ENCODE measurements around the gene GPR107.
A peak's percentile ranks its signal among the peaks of the same experiment; 100 is the strongest.

The GPR107 gene

DNA sequence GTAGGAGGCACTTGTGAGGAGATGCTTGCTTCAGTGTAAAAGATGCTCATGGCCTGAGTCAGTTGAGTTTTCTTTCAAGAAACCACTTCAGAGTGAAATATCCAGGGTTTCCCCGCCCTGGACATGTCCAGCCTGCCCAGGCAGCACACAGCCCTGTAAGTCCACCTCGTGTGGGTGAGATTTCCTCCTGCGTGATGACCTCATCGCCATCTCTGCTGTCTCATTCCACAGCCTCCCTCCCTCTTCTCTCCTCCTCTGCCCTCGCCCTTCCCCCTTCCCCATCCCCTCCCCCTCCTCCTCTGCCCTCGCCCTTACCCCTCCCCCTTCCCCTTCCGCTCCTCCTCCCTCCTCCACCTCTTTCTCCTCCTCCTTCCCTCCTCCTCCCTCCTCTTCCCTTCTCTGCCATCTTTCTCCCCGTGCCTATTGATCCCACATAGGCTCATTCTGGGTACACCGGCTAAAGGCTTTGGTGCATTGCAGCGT is 84.5 kb downstream of the GPR107 start:
- H3K27ac ChIP-seq, result peak overlapping the region; percentile 61

DNA sequence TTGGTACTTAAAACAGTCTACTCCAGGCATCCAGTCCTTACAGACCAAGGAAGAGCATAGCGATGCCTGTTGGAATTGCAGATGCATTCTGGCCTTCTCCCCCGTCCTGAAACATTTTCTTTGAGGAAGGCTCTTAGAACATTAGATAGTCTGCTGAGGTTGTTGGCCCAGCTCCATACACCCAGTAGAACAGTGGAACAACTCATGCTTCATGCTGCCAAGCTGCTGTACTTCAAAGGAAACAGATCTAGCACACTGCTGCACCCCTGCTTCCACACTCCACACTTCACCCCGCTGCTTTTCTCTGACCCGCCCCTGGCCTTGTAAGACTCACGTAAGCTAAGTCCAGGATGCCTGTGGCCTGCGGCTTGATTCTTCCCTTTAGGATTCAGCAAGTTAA is 85.1 kb downstream of the GPR107 start:
- H3K9me3 ChIP-seq (ENCODE audit: severe bottlenecking), result no peaks in the 10 kb centered on the region
- H3K27ac ChIP-seq, result no peak overlapping the region; the same call in 1 of the 2 replicates
- peak; percentile 43 for DNase-seq
- TF ChIP-seq, protein P1, sequence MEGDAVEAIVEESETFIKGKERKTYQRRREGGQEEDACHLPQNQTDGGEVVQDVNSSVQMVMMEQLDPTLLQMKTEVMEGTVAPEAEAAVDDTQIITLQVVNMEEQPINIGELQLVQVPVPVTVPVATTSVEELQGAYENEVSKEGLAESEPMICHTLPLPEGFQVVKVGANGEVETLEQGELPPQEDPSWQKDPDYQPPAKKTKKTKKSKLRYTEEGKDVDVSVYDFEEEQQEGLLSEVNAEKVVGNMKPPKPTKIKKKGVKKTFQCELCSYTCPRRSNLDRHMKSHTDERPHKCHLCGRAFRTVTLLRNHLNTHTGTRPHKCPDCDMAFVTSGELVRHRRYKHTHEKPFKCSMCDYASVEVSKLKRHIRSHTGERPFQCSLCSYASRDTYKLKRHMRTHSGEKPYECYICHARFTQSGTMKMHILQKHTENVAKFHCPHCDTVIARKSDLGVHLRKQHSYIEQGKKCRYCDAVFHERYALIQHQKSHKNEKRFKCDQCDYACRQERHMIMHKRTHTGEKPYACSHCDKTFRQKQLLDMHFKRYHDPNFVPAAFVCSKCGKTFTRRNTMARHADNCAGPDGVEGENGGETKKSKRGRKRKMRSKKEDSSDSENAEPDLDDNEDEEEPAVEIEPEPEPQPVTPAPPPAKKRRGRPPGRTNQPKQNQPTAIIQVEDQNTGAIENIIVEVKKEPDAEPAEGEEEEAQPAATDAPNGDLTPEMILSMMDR (IDR thresholded peaks at IDR 0.05; ENCODE audit: low read depth, low read length), result no peak
- no peak overlapping the region for H3K4me3 ChIP-seq (ENCODE audit: low read depth, low read length)
- peaks cover 7% of the 10 kb centered on the region; the same call in 1 of the 2 replicates for H3K36me3 ChIP-seq
- no peaks in the 10 kb centered on the region for H3K27me3 ChIP-seq (ENCODE audit: insufficient read depth, low read depth, severe bottlenecking)

More for the DNA sequence above, 84.5 kb downstream of the GPR107 start:
- peaks cover 7% of the 10 kb centered on the region; the same call in 1 of the 2 replicates for H3K36me3 ChIP-seq
- no peaks in the 10 kb centered on the region for H3K27me3 ChIP-seq (ENCODE audit: insufficient read depth, low read depth, severe bottlenecking)
- no peaks in the 10 kb centered on the region for H3K9me3 ChIP-seq (ENCODE audit: severe bottlenecking)
- no peak overlapping the region for H3K4me3 ChIP-seq (ENCODE audit: low read depth, low read length)
- TF ChIP-seq, protein P1 (IDR thresholded peaks at IDR 0.05; ENCODE audit: low read depth, low read length), result no peak
- peak; percentile 75 for DNase-seq

GRCh38 chr9:130139251-130139650 is 85.5 kb downstream of the GPR107 start:
- H3K36me3 ChIP-seq, result peaks cover 7% of the 10 kb centered on the region; the same call in 1 of the 2 replicates
- no peak overlapping the region; the same call in 1 of the 2 replicates for H3K27ac ChIP-seq
- no peaks in the 10 kb centered on the region for H3K27me3 ChIP-seq (ENCODE audit: insufficient read depth, low read depth, severe bottlenecking)
- no peak for DNase-seq
- no peaks in the 10 kb centered on the region for H3K9me3 ChIP-seq (ENCODE audit: severe bottlenecking)
- no peak overlapping the region for H3K4me3 ChIP-seq (ENCODE audit: low read depth, low read length)
- TF ChIP-seq, protein P1 (IDR thresholded peaks at IDR 0.05; ENCODE audit: low read depth, low read length), result no peak

GRCh38 chr9:130140706-130141105 is 87.0 kb downstream of the GPR107 start:
- no peak for DNase-seq
- Histone ChIP-seq H3K4me3 (ENCODE audit: low read depth, low read length) (no peak overlapping the region), H3K27me3 (ENCODE audit: insufficient read depth, low read depth, severe bottlenecking) (no peaks in the 10 kb centered on the region), H3K36me3 (peaks cover 7% of the 10 kb centered on the region; the same call in 1 of the 2 replicates), H3K27ac (no peak overlapping the region), H3K9me3 (ENCODE audit: severe bottlenecking) (no peaks in the 10 kb centered on the region)
- TF ChIP-seq, protein P1 (IDR thresholded peaks at IDR 0.05; ENCODE audit: low read depth, low read length), result no peak

DNA sequence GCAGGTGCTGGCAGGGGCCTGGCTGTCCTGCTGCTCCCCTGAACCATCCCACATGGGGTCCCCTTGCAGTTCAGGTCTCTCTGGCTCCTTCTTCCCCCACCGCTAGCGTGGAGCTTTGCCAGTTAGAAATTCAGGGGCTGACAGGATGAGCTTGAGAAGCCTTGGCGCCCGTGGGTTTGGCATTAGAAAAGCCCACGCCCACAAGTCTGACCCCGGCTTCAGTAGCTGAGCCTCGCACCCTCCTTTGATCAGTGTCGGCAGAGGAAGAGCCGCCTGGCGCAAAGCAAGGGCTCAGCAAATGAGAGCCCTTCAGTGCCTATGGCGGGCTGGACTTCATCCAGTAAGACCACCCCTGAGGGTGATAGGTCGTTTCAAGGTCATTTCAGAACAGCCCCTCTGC is 88.3 kb downstream of the GPR107 start:
- DNase-seq, result no peak
- Histone ChIP-seq H3K27ac (no peak overlapping the region), H3K27me3 (ENCODE audit: insufficient read depth, low read depth, severe bottlenecking) (no peaks in the 10 kb centered on the region), H3K4me3 (ENCODE audit: low read depth, low read length) (no peak overlapping the region), H3K9me3 (ENCODE audit: severe bottlenecking) (no peaks in the 10 kb centered on the region), H3K36me3 (peaks cover 2% of the 10 kb centered on the region; the same call in 1 of the 2 replicates)
- TF ChIP-seq, protein P1 (IDR thresholded peaks at IDR 0.05; ENCODE audit: low read depth, low read length), result no peak

DNA sequence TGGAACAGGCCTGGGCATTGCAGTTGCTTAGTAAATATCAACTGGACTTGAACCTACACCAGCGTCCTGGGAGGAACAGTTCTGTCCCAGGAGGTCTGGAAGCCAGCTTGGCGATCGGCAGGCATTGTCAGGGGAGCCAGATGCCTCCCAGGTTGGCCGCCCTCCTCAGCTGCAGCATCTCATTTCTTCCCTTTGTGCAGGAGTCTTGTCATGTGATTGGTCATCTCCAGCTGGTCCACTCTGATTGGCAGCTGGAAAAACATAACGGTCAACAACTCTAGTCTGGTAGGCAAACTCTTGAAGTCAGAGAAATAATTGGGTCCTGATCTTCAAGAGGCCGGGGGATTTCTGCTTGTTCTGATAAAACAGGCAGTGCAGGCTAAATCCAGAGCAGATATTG is 88.9 kb downstream of the GPR107 start:
- TF ChIP-seq, protein P1 (IDR thresholded peaks at IDR 0.05; ENCODE audit: low read depth, low read length), result no peak
- no peak overlapping the region for H3K27ac ChIP-seq
- H3K27me3 ChIP-seq (ENCODE audit: insufficient read depth, low read depth, severe bottlenecking), result no peaks in the 10 kb centered on the region
- H3K4me3 ChIP-seq (ENCODE audit: low read depth, low read length), result no peak overlapping the region
- DNase-seq, result no peak
- H3K9me3 ChIP-seq (ENCODE audit: severe bottlenecking), result no peaks in the 10 kb centered on the region
- H3K36me3 ChIP-seq, result no peaks in the 10 kb centered on the region
